Epithelial cell of prostate (primary cell): Measurements from ENCODE around the gene STK10.

Source experiments
- DNase-seq: peaks from one replicate; pipeline ENCODE4 v3.0.0-alpha.2; 2011; ENCODE audit warnings: low read depth, low spot score
- H3K27ac ChIP-seq: fragments of 450-650 bp; 2 replicates; pipeline ENCODE4 v1.5.1; 2017; ENCODE audit warnings: mild to moderate bottlenecking

Gene STK10

DNA sequence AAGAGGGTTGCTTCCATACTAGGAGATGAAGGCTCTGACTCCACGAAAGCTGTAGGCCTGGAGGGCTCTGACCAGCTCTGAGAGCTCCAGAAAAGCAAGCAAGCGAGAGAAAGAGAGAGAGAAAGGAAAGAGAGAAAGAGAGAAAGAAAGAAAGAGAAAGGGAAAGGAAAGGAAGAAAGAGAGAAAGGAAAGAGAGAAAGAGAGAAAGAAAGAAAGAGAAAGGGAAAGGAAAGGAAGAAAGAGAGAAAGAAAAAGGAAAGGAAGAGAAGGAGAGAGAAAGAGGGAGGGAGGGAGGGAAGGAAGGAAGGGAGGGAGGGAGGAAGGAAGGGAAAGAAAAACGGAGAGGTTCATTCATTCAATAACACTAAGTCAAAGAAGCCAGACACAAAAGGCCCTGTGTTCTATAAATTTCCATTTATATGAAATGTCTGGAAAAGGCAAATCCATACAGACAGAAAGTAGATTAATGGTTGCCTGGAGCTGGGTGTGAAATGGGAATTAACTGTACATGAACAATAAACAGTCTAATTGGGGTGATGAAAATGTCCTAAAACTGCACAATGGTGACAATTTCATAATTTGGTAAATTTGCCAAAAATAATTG, 1.8 kb upstream of the STK10 start:
- H3K27ac ChIP-seq: no peak overlapping the region

DNA sequence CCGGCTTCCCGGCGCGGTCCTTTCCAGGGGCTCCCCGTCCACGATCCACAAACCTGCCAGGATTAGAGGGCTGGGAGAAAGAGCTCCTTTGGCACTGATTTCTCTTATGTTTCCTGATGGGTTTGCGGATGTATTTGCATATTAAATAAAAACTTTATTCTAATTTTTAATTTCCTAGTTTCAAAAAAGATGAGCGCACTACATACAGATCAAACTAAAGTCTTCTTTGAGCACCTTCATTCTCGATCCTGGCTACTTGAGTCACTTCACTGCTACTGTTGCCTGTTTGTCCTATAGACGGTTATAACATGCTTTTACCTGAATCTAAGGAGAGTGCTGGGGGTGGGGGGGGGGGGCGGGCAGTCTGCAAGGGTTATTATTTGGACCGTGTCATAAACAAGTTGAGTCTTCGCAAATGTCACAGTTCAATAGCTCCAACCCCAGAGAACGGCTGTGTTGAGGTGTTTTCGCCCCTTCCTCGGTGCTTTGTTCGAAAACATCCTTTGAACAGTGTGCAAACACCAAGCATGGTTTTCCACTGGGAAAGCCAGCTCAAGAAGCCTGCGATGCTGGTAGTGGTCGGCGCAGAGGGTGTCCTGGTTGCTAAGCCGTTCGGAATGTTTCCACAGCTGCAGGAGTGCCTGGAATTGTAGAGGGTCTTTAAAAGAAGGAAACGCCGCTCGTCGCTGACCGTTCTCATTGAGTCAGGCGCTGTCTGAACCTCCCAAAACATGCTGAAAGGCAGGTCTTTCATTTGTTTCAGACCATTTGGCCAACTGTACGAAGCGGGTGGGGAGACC, 1.1 kb upstream of the STK10 start:
- DNase-seq: no peak
- no peak overlapping the region for H3K27ac ChIP-seq

More for the DNA sequence above, 1.8 kb upstream of the STK10 start:
- no peak for DNase-seq

DNA sequence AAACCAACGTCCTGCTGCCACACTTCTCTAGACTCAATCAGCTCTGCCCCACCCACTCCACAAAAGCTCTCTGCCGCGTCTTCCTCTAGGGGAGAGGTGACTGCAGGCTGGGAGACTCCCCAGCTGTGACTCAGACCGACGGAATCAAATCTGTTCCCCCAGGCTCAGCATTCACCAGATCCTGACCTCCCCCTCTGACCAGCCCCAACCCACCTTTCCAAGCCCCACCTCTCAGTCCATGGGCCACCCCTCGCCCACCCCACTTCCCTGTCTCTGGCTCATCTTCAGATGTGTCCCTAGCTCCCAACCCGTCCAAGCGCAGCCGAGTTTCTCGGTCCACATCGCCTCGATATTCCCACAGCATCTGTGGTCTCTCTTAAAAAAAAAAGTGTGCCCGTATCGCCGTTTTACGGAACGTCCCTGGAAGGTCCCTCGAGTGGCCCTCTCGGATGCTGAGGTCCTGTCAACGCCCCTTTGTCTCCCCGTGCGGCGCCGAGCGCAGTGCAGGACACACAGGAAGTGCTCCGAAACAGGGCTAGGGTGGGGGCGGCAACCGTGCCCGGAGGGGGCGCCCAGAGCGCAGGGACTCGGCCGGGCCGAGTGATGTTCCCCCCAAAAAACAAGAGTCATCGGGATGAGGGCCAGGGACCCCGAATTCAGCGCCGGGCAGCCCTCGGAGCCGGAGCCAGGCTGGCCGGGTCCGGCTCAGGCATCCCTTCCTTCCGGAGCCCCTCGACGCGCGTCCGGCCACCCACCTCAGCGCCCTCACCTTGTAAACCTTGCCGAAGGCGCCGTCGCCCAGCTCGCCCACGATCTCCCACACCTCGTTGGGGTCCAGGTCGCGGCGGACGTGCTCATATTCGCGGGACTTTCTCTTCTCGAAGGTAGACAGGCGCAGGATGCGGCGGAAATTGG, 649 bp downstream of the STK10 start:
- DNase-seq: peak; percentile 66
- peak overlapping the region; percentile 89 for H3K27ac ChIP-seq

DNA sequence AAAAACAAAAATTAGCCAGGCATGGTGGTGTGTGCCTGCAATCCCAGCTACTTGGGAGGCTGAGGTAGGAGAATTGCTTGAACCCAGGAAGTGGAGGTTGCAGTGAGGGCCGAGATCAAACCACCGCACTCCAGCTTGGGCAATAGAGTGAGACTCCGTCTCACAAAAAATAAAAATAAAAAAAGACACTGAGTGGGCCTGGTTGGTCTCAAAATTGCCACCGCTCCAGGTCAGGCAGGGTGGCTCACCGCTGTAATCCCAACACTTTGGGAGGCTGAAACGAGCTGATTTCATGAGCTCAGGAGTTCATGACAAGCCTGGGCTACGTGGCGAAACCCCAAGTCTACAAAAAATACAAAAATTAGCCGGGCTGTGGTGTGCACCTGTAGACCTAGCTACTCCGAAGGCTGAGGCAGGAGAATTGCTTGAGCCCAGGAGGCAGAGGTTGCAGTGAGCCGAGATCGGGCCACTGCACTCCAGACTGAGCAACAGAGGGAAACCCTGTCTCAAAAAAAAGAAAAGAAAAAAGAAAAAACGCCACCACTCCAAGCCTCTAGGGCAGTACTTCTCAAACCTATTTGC, 1.8 kb downstream of the STK10 start:
- DNase-seq: no peak
- H3K27ac ChIP-seq: peak overlapping the region; percentile 89

DNA sequence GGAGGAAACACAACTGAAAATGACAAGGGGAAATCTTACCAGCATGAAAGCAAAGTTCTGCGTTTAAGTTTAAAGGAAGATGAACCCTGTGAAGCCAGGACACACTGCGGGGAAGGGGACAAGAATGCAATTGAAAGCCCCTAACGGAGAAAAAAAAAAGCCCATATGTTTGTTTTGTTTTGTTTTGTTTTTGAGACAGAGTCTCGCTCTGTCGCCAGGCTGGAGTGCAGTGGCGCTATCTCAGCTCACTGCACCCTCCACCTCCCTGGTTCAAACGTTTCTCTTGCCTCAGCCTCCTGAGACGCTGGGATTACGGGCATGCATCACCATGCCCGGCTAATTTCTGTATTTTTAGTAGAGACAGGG, 2.9 kb downstream of the STK10 start:
- no peak for DNase-seq
- peak overlapping the region; percentile 89 for H3K27ac ChIP-seq

DNA sequence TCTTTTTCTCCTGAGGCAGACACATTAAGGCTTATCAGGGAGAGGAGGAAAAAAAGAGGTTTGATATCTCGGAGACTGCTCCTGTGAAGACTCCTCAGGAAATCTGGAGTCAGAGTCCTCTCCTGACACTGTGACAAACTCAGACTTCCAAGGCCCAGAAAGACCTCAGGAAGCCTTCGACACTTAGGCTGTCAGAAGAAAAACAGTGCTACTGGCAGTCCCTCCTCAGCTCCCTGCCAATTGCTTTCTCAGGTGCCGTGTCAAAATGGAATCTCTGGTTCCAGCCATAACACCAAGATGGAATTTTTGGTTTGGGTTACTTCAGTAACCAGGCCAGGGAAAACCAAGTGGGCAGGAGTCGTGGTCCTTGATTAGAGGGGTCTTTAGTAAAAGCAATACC, 4.1 kb downstream of the STK10 start:
- no peak overlapping the region for H3K27ac ChIP-seq
- no peak for DNase-seq

DNA sequence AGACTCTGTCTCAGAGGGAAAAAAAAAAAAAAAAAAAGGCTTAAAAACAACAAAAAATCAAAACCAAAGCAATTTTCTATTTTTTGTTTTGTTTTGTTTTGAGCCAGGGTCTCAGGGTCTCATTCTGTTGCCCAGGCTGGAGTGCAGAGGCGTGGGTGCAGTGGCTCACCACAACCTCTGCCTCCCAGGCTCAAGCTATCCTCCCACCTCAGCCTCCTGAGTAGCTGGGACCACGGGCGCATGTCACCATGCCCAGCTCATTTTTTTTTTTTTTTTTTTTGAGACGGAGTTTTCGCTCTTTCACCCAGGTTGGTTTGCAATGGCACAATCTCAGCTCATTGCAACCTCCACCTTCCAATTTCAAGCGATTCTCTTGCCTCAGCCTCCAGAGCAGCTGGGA, 5.7 kb downstream of the STK10 start:
- DNase-seq: no peak
- H3K27ac ChIP-seq: no peak overlapping the region

DNA sequence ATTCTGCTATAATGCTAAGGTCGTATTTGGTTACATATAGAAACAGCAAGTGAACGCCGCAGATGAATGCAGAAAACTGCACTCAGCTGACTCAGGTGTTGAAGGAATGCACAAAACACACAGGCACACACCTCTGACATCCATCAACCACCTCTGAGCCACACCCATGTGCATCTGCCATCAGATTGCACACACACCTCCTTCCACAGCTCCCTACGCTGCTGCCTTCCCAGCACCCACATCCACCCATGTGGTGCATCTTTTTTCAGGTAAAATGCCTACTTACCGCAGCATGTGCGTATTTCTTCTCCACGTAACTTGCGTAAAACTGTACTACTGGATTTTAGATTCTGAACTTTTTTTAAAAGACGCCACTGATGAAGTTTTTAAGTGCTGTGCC, 7.1 kb downstream of the STK10 start:
- DNase-seq: no peak
- H3K27ac ChIP-seq: no peak overlapping the region

DNA sequence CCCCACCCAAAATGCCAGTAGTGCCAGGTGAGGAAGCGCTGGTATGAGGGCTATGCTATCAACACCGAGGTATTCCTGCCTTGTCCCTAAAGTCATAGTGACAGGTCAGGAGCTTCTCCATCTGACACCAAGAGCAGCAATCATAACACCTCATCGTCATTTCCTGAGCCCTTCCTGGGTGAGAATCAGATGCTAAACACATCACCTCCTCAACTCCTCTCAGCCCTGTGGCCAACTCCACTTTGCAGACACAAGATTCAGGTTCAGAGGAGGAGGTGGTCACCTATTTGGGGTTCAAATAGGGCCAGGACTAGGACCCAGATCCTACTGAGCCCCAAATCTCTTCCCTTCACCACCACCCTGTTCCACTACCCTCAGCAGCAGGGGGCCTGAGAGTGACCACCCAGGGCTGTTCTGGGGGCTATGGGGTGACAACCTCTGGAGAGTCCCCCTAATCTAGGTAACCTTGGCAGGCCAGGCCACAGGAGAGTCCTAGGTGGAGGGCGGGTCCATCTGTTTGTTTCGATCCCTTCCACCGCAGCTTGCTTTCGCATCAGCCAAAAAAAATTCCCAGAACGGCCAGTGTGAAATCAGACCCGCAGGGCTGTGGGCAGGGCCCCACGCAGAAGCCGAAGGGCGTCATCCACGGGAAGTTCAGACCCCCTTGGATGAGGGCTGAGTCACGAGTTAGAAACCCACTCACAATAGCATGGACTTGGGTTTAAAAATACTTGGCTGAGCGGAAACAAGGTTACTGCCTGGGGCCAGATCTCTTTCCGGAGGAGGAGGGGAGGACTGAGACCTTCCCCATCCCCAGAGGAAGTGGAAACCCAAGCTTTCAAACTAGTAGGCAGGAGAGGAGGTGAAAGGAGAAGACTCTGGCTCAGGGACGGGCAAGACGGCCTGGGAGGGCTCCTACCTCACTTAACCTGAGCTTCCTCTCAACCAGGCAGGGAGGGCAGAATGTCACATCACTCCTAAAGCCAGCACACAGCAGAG, 8.7 kb downstream of the STK10 start:
- no peak overlapping the region for H3K27ac ChIP-seq
- DNase-seq: no peak

DNA sequence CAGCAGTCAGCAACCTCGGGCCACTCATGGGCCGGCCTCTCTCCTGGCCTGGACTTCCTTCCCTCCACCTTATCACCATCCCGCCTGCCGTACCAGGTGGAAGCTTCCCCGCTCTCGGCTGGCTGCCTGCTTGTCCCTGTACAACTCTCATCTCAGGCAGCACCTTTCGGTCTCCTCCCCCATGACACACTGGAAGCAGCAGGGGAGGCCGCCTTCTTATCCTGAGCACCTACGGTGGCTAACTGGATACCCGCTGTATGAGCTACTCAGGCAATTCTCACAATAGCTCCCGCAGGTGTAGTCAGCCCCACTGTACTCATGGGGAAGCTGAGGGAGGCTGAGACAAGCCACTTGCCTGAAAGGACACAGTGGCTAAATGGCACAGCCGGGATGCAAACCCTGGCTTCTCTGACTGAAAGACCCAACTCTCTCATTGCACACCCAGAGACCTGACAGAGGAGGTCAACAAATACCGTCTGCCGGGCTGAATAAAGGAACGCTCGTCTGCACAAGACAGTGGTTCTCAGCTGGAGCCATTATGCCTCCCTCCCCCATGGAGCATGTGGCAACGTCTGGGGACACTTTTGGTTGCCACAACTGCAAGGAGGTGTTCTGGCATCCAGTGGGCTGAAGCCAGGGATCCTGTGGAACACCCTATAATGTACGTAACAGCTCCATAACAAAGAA, 9.6 kb downstream of the STK10 start:
- DNase-seq: no peak
- no peak overlapping the region for H3K27ac ChIP-seq

DNA sequence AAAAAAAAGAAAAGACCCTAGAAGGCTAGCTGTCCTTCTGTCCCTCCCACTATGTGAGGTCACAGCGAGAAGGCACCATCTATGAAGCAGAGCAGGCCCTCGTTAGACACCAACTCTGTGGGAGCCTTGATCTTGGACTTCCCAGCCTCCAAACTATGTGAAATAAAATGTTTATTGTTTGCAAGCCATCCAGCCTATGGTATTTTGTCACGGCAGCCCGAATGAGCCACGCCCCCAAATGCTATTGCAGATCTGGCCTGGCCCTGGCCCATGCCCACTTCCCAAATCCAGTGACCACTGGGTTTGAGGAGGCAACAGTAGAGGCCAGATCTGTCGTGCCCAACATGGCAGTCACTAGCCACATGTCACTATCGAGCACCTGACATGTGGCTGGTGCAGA, 10.8 kb downstream of the STK10 start:
- no peak overlapping the region for H3K27ac ChIP-seq

DNA sequence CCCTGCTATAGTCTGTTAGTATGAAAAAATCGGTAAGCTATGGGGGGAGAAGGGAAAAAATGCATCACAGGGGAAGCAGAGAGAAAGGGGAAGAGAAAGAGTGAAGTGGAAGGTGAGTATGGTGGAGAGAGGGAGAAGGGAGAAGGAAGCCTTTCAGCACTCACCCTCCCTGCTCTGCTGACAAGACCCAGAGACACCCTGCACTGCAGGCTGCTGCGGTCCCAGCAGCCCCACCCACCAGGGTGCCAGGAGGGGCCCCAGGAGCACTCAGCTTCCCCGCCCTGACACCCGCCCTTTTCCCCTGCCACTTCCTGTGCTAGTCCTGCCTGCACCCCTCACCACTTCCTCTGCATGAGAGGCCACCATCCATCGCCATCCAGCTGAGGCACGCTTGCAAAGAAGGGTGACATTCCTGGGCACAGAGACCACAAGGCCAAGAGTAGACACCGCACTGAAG, 12.7 kb downstream of the STK10 start:
- H3K27ac ChIP-seq: no peak overlapping the region
- no peak for DNase-seq

More for the DNA sequence above, 10.8 kb downstream of the STK10 start:
- no peak for DNase-seq

DNA sequence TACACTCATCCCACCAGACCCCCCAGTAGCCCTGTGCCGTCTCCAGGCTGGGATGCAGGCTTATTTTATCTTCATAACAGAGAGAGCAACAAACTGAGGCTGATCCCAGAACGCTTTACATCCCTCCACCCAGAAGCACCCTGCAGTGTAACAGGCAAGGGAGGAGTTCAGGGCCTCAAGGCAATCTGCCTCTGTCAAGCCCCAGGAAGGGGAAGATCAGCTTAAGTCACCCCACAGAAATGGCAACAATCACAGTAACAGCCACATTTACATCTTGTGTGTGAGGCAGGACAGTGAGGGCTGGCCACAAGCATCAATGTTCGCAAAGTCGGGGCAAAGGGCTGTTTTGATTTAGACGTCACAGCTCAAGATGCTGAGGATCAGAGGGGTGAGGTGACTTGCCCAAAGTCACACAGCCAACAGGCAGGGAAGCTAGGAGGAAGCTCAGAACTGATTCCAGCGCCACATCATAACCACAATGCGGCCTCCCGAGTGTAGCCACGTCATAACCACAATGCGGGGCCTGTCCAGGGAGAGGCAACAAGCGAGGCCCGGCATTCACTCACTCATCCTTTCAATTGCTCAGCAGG, 14.4 kb downstream of the STK10 start:
- DNase-seq: no peak
- H3K27ac ChIP-seq: peak overlapping the region; percentile 46

DNA sequence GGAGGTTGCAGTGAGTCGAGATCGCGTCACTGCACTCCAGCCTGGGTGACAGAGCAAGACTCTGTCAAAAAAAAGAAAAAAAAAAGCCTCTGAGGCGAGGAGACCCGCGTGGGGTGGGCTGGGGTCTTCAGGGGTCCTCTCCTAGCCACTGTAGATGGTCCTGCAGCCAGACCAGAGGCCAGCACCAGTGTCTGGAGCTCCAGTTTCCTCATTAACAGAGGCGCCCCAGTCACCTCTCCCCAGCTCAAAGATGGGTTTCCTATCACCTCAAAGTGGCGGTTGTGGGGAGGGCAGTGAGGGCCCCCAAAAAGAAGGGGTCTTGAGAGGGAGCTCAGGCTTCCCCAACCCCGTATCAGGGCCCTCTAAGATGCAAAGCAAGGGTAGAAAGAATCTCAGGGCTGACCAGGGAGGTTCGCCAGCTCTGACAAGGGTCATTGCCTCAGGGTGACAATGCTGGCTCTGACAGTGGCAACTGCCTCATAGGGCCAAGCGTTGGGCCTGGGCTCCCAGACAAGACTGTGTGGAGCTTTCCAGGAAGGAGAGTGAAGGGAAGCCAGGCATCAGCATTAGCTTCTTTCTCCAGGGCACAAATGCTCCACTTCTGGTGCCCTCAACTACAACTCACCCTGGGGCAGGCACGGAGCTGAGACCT, 15.0 kb downstream of the STK10 start:
- no peak for DNase-seq
- H3K27ac ChIP-seq: peak overlapping the region; percentile 1

DNA sequence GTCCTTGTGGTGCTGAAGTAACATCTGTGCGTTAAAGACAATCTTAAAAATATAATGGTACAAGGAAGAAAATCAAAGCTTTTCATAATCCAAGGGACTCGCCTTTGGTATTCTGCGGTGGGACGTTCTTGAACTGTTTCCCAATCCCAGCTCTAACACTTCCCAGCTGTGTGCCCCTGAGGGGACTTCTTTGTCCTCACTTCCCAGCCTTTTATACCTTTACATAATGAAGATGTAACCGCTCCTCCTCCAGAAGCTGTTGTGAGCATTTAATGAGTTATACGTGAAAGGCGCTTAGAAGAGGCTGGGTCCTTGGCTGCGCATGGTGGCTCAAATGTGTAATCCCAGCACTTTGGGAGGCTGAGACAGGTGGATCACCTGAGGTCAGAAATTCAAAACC, 16.9 kb downstream of the STK10 start:
- DNase-seq: no peak
- H3K27ac ChIP-seq: no peak overlapping the region

DNA sequence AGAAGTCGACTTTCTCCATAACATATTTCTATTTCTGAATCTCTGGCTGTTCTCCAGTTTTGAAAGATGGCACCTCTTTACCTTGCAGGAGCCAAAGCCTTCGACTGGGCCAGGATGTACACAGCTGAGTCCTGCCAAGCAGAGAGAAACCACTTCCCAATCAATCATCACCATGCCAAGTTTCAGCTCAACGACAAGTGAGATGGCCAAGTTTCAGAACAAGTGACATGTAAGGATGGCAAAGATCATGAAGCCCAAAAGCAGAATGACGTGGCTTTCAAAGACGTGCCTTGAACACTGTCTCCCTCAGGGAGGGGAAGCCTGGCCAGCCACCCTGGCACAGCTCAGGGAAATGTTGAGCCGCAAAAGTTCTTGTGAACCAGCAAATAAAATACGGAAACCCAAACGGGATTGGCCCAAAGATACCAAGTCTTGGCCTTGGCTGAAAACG, 17.7 kb downstream of the STK10 start:
- DNase-seq: no peak
- no peak overlapping the region for H3K27ac ChIP-seq

DNA sequence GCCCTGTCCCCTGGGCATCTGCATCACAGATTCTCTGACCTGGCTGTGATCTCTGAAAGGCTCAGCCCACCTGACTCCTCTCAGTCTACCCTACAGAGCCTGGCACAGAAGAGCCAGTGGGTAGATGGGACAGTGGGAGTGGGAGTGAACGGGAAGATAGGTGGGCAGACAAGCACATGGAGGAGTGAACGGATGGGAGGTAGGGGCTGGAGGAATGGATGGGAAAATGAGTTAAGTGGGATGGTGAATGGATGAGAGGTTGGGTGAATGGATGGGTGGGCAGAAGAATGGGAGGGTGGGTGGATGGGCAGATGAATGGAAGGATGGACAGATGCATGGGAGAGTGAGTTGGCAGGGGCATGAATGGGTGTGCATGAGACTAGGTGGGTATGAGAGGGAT, 18.8 kb downstream of the STK10 start:
- no peak for DNase-seq
- H3K27ac ChIP-seq: no peak overlapping the region

DNA sequence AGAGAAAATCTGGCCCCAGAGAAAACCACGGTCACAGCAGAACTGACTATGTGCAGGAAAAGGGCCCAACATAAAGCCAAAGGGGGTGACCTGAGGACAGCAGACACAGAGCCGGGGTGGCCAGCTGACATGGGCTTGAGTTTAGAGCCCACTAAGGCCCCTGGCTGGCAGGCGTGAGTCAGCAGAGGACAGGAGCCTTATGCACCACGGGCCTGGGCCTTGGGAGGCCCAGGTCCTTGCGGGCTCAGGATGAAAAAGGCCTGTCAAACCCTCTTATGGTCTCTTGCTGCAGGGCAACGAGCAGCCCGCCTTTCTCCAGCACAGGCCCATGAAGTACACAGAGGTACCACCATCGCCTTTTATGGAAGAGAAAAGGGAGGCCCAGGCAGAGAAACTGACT, 19.7 kb downstream of the STK10 start:
- H3K27ac ChIP-seq: no peak overlapping the region
- DNase-seq: no peak
